Ramos (cell line): ENCODE data around the gene ADGRG7.
"Not testable (repeated sequence)": the region's sequence is repeated elsewhere in the genome, so short reads cannot be mapped to it uniquely, and the experiment has no call there.

ENCODE experiments used
- in situ Hi-C: fragments of 300-500 bp; cut with MboI; formaldehyde crosslinking; loops from one replicate; pipeline ENCODE4 v1.14.3; 2022; ENCODE audit warnings: low sequenced_read_pairs; ENCODE audit not compliant: unreplicated experiment

The ADGRG7 gene

DNA sequence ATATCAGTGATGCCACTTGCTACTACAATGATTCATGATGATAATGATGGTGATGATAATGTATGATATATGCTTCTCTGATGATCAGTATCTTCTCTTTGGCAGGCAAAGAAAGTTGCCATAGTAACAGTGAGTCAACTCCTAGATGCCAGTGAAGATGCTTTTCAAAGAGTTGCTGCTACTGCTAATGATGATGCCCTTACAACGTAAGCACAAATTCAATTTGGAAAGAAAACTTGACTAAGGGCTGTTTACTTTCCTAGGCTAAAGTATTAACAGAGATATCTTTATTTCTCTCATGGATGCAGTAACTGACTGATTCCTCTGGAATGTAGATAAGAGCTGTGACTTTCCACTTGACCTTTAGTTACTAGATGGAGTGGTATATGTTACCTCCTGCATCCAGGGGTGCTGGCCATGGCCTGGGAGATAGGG, 27.8 kb downstream of the ADGRG7 start:
- in situ Hi-C loops, result no loop called here

DNA sequence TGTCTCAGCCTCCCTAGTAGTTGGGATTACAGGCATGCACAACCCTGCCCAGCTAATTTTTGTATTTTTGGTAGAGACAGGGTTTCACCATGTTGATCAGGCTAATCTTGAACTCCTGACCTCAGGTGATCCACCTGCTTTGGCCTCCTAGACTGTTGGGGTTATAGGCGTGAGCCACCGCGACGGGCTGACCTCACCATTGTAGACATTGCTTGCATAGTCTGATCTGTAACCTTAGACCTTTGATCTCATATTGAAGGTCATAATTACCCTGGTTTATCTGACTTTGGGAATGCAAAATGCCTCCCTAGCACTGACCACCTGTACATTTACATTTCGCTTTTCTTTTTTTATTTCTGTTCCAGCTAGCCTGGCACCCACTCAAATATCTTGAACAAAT, 31.2 kb downstream of the ADGRG7 start:
- in situ Hi-C loops, result no loop called here

DNA sequence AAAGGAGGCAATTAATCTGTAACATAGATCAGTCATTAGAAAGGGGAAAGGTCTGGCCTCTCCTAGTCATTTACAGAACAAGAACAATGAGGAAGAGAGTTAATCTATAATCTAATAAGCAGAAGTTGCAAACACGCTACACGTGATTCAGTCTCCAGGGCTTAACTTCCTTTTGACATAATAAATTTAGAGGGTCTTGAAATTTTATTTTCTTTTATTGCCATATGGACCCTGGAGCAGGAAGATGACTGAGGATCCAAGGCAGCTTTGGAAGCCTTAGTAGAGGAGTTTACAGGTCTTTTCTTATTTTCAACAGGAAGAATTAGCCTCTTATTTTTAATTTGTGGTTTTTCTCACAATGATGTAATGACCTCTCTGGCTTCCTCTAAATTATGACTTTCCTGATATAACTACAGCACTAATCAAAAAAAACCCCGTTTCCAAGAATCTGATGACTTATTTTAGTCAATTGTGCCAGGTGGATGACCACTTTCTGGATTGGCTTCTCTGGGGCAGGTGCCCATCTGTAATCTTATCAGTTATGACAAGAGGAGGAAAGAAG, 32.2 kb downstream of the ADGRG7 start:
- in situ Hi-C loops, result no loop called here

DNA sequence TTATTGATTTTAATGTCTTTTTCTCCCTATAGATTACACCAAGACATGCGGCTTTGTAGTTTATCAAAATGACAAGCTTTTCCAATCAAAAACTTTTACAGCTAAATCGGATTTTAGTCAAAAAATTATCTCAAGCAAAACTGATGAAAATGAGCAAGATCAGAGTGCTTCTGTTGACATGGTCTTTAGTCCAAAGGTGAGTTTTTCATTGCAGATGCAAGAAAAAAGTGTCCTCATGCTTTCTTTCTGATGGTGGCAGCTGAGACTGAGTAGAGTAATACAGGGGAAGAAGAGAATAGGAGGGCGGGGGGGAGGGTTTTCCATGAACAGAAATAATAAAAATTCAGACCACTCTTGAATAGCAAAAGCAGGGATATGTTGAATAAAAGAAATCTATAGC, 36.5 kb downstream of the ADGRG7 start:
- in situ Hi-C loops, result no loop called here

DNA sequence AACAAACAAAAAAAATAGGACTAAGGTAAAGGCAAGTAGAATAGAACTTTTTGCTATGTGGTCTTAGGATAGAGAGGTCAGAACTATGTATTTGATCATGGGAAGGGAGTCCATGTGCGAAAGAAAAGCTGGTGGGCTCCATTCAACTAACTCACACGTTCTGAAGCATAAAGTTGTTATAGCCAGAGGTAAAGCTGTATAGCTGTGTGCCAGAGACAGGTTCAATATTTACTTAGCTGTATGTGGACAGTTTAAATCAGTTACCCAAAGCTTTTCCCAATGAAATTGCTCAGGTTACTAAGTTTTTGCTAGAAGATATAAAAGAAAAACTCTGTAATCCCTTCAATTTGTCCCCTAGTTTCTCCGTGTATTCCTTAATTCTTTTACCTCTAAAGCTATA, 37.8 kb downstream of the ADGRG7 start:
- in situ Hi-C loops, result no loop called here

DNA sequence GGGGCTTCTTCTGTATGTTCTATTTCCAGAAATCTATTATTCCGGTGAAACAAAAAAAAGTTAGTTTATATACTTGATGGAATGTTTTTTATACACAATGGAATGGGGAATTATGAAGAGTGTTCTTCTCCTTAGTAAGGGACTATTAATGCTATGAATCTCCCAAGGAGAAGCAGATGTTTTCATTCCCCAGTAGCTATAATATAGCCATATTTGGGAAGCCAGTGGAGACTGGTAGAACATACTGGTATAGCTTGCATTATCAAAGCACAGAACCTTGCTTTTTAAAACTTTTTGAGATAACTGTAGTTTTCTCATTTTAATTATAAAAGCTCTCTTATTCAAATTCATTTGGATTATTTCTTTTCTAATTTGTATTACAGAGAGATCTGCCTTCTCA, 38.3 kb downstream of the ADGRG7 start:
- in situ Hi-C loops, result no loop called here

DNA sequence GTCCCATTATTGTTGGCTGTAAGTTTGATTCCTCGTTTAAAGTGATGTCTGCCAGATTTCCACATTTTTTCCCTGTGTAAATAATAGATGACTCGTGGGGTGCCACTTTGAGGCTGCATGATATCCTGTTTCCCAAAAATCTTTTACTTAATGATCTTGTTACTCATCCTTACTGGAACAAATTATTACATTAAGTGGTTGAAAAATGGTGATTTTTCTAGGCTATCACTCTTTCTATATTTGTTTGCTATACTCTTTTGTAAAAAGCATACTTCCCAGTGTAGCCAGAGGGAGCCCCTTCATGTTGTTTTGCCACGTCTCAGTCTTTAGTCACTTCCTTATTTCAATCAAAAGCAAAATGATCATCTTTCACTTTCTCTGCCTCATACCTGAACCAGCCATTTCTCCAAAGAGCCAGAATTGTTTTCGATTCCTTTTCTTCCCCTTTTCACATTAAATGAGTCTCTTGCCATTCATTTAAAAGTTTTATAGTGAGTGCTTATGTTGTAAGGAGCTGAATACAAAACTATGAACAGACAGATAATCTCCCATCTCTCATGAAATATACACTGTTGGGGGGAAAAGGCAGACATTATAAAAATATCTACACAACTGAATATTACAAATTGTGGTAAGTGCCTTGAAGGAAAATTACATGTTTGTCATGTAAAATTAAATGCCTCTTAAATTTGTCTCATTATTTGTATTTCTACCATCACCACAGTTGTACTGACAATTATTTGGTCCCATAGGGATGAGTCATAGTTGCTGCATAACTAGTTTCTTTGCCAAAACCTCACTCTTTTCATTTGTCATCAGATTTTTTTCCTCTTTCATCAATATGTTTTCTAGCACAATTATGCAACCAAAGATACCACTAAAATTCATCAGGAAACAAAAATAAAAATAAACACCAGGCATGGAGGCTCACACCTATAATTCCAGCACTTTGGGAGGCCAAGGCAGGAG, 41.5 kb downstream of the ADGRG7 start:
- in situ Hi-C loops, result no loop called here

DNA sequence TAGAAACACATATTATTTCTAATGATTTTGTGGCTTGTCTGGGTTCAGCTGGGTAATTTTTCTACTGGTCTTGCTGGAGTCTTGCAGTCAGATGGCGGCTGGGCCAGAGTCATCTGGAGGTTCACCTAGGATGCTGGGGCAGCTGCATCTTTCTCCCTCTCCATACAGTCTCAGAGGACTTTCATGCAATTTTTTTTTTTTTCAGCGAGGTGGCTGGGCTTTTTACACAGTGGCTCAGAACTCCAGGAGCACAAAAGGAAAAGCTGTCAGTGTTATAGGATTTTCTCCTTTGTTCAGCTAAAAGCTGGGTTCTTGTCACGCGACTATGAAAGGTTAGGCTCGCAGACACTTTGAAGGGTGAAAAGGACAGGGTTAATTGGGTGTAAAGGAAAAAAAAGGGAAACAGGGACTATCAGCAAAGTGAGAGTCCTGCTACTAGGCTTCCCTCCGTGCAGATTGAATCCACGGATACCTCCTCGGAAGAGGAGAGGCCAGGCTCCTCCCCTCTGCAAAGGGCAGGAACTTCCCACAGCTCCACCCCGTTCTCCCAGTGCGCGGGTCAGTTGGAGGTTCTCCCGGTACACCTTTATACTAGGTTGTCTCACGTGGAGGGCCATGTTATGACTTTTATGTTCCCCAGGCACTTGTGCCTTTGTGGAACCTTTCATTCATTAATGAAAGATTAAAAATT, 44.3 kb downstream of the ADGRG7 start:
- in situ Hi-C loops, result no loop called here

DNA sequence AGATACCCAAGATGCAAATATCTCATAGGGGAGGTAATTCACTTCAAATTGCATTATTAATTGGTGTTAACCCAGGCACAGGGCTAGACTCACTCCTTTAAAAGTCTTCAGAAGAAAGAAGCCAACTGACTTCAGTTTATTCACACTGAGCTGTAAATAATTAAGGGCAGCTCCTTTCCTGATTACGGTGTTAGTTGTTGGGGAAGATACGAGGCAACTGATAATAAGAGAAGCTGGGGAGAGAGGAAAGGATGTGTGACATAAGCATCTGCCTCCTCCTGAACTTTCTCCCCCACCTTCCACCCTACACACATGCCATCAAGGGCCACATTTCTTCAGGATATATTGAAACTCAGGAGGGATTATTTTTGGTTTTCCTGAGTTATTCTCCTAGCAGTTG, 47.5 kb downstream of the ADGRG7 start:
- in situ Hi-C loops, result no loop called here

DNA sequence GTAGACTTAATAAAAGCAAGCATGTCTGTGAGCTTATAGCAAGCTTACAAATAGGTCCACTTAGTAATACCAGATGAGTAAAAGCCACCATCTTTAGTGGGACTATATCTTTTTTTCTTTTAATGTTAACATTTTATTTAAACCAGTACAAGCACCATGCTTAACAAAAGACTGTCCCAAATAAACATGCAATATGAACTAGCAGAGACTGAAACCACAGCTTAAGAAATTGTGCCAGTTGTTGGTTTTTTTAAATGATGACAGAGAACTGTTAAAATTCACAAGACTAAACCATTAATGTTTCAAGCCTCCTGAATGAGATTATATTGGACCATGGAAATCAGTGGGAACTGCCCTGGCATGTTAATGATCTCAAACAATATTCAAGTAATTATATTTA, 51.9 kb downstream of the ADGRG7 start:
- in situ Hi-C loops, result not testable (repeated sequence)

DNA sequence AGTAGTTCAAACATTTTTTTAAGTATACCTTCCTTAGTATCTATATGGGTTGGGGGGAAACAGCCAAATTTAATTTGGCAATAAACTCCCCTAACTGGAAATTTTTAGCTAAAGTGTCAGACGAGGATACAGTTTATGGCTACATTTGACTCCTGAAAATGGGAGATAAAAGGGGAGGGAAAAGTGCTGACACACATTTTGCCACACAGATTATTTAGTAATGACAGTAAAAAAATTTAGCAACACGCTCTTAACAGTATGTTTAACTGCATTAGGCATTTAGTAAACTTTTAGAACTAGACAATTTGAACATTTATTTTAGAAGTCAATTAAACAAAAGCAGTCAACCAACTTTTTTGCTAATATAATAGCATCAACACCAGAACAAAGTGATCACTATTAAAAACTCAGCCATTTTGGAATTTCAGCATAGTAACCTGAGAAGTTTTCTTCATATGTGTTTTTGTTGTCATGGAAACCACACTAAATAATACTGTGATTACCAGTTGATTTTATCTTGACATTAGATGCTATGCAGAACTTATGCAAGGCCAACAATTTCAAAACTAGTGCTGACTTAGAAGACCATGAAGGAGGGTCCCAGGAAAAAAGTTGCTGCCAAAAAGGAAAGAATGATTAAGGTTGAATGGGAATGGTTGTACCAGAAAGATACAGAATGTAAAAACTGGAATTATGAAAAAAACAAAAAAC, 52.9 kb downstream of the ADGRG7 start:
- in situ Hi-C loops, result no loop called here

DNA sequence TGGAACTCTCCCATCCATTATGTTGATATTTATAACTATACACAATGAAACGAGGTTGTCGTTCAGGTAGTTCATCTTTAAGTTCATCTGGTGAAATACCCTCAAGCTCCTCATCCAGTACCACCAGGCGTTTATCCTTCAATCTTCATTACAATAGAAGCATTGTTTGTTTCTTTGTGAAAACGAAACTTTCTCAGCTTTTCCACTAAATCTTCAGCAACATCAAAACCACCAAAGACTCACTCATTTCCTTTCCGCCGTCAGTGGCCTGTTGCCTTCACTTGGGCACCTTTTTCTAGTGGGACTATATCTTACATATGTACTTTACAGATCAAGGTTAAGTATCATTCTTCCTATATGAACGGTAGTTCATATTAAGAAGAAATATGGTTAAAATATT, 55.8 kb downstream of the ADGRG7 start:
- in situ Hi-C loops, result no loop called here

DNA sequence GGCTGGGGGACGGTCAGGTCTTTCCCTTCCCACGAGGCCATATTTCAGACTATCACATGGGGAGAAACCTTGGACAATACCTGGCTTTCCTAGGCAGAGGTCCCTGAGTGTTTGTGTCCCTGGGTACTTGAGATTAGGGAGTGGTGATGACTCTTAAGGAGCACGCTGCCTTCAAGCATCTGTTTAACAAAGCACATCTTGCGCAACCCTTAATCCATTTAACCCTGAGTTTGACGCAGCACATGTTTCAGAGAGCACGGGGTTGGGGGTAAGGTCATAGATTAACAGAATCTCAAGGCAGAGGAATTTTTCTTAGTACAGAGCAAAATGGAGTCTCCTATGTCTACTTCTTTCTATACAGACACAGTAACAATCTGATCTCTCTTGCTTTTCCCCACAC, 57.3 kb downstream of the ADGRG7 start:
- in situ Hi-C loops, result not testable (repeated sequence)

DNA sequence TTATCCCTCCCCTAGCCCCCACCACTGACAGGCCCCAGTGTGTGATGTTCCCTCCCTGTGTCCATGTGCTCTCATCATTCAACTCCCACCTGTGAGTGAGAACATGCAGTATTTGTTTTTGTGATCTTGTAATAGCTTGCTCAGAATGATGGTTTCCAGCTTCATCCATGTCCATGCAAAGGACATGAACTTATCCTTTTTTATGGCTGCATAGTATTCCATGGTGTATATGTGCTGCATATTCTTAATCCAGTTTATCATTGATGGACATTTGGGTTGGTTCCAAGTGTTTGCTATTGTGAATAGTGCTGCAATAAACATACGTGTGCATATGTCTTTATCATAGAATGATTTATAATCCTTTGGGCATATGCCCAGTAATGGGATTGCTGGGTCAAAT, 57.9 kb downstream of the ADGRG7 start:
- in situ Hi-C loops, result not testable (repeated sequence)

DNA sequence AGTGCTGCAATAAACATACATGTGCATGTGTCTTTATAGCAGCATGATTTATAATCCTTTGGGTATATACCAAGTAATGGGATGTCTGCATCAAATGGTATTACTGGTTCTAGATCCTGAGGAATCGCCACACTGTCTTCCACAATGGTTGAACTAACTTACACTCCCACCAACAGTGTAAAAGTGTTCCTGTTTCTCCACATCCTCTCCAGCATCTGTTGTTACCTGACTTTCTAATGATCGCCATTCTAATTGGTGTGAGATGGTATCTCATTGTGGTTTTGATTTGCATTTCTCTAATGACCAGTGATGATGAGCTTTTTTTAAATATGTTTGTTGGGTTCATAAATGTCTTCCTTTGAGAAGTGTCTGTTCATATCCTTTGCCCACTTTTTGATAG, 61.6 kb downstream of the ADGRG7 start:
- in situ Hi-C loops, result not testable (repeated sequence)

DNA sequence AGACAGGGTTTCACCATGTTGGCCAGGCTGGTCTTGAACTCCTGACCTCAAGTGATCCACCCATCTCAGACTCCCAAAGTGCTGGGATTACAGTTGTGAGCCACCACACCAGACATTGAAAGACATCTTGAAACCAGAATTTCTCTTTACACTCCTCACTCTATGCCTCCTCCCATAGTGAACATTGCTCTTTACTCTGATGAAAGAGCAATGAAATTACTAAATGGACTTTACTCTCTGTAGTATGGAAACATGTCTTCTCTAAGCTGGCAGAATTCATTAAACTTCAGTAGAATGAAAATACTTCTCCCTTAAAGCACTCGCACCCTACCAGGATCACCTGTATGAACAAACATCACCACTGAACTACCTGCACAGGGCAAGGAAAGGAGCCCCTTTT, 72.1 kb downstream of the ADGRG7 start:
- in situ Hi-C loops, result no loop called here

DNA sequence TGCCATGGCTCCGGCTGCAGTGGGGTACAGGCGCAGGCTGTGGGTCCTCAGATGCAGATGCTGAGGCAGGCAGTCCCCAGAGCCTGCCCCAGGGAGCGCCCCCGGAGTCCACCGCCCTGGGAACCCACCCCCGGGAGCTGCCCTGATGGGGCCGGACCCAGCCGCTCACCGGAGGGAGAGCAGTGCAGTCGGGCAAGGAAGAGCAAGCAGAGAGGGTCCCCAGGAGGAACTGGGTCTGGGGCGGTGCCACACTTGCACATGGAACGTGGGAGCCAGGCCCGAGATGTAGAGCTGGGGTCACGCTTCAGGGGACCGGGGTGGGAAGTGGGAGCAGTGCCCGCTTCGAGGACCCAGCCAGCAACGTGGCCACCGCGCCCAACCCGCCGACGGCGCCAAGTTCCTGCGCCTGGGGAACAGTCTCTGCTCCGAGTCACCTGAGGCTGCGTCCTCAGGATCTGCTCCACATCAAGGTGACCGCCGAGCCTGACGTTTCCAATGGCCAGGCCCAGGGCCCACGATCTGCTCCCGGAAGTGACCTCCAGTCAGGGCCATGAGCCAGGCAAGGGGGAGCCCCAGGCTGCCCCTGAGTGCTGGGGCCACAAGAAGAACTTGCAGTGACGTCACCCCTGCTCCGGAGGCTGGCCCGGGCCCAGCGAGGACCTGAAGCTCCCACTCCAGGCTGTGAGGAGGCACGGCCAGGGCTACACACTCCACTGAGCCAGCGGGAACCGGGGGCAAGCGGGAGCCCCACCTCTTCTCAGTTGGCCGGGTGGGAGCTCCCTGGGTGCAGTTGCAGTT, 72.9 kb downstream of the ADGRG7 start:
- in situ Hi-C loops, result no loop called here

DNA sequence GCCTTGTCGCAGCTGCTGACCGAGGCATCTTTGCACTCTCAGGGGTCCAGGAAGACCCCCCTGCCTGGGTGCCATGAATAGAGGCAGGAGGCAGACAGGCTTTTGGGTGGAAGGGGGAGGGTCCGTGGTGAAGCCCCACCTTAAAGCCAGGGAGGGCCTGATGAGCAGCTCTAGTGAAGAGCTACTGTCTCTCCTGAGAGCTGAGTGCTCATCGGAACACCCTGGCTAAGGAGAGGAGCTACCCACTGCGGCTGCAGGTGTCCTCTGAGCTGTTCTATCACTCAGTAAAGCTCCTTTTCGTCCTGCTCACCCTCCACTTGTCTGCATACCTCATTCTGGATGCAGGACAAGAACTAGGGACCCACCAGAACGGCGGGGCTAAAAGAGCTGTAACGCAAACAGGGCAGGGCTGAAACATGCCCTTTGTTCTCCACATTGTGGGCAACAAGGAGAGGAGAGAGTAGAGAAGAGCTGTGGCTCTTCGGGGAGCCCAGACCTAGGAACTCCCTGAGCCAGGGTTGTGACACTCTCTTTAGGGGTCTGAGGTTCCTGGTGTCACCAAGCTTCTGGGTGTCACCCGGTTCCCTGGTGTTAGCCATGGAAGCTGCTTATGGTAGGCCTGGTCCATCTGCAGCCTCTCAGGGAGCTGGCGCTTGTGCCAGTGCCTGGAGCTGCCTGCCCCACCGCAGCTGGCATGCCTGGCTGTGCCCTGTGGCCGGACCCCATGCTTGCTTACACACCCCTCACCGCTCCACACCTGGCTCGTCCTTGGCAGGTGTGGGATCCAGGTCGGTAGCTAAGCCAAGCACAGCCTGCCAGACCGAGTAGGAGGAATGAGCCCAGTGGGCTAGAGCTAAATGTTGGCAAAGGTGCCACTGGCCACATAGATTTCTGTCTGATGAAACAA, 73.7 kb downstream of the ADGRG7 start:
- in situ Hi-C loops, result no loop called here

DNA sequence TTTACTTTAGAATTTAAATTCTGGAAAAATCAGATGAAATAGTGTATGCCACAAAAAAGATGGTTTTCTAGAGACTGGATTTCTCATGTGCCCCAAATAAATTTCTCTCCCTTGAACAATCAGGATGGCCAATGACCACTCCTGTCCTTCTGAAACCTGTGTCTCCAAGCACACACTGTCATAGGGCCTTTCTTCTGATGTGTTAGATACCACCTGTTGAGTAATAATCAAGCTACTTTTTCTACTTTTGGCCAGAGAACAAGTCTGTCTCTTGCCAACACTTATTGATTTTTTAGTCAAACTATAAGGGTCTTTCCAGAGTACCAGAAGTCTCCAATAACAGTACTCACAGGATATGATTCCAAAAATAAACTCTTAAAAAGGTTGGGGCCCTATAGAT, 83.8 kb downstream of the ADGRG7 start:
- in situ Hi-C loops, result no loop called here
